ENCODE measurements around the gene DLL3.

Gene DLL3

DNA sequence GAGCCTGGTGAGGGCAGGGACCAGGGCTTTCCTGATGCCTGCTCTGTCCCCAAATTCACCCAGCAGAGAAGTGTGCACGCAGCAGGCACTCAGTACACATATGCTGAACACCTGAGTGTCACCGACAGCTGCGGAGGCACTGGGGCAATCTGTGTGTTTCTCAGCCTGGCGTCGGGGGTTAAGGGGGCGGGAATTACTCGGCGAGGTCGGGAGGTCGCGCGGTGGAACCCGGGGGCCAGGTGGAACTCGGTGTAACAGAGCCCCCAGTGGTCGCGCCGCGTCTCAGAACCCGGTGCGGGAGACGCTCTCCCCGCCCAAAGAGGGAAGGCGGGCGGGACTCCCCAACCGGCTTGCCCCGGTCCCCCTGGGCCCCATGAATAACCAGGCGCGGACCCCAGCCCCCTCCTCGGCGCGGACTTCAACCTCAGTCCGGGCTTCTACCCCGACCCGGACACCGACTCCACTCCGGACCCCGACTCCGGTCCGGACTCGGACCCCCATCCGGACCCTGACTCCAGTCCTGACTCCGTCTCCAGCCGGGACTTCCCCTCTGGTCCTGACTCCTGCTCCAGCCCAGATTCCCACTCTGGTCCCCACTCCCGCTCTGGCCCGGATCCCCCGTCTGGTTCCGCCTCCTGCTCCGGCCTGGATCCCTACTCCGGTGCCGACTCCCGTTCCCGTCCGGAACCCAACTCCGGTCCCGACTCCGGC, 16.2 kb downstream of the DLL3 start, which contains the start of gene SELENOV (continued):
- TF ChIP-seq ZNF792 (tag by site-specific recombination; IDR thresholded peaks at IDR 0.05) (no peak), HOXA7 (CRISPR knock-in tag; IDR thresholded peaks at IDR 0.05; ENCODE audit: borderline replicate concordance) (no peak), SCRT1 (tag by site-specific recombination; IDR thresholded peaks at IDR 0.05; ENCODE audit: borderline replicate concordance) (no peak), WT1 (tag by site-specific recombination; IDR thresholded peaks at IDR 0.05) (0 out of 2 replicates have a peak, but pooled peaks have one; percentile 16), ZNF324 (tag by site-specific recombination; IDR thresholded peaks at IDR 0.05) (0 out of 2 replicates have a peak, but pooled peaks have one; percentile 46), ZNF768 (tag by site-specific recombination; IDR thresholded peaks at IDR 0.05) (no peak; the same call in 1 of the 2 replicates), ZNF266 (tag by site-specific recombination; IDR thresholded peaks at IDR 0.05; ENCODE audit: low read depth) (no peak), ZFP41 (tag by site-specific recombination; IDR thresholded peaks at IDR 0.05; ENCODE audit: borderline replicate concordance) (no peak), ZNF555 (tag by site-specific recombination; conservative IDR thresholded peaks at IDR 0.05) (no peak), ZNF184 (tag by site-specific recombination; IDR thresholded peaks at IDR 0.05) (no peak), ZBTB20 (tag by site-specific recombination; IDR thresholded peaks at IDR 0.05) (peak; percentile 89), ZNF214 (tag by site-specific recombination; IDR thresholded peaks at IDR 0.05; ENCODE audit: borderline replicate concordance) (no peak), GLIS1 (tag by site-specific recombination; IDR thresholded peaks at IDR 0.05) (peak; percentile 27; the same call in 1 of the 2 replicates), ZNF223 (tag by site-specific recombination; IDR thresholded peaks at IDR 0.05) (no peak), TRIM28 (IDR thresholded peaks at IDR 0.05; ENCODE audit: borderline replicate concordance, low read length) (no peak), SP7 (tag by site-specific recombination; IDR thresholded peaks at IDR 0.05) (peak; percentile 51; the same call in 1 of the 2 replicates), ZNF791 (tag by site-specific recombination; IDR thresholded peaks at IDR 0.05) (no peak), ZNF37A (tag by site-specific recombination; IDR thresholded peaks at IDR 0.05) (no peak), SALL2 (tag by site-specific recombination; IDR thresholded peaks at IDR 0.05; ENCODE audit: borderline replicate concordance) (no peak), ZNF76 (tag by site-specific recombination; IDR thresholded peaks at IDR 0.05; ENCODE audit: borderline replicate concordance, low read depth) (no peak), KLF16 (tag by site-specific recombination; IDR thresholded peaks at IDR 0.05) (peak; percentile 88), ZNF561 (tag by site-specific recombination; IDR thresholded peaks at IDR 0.05; ENCODE audit: borderline replicate concordance) (no peak), ZNF354C (tag by site-specific recombination; IDR thresholded peaks at IDR 0.05; ENCODE audit: borderline replicate concordance, low read depth) (no peak), ZNF202 (tag by site-specific recombination; IDR thresholded peaks at IDR 0.05; ENCODE audit: borderline replicate concordance) (peak; percentile 53; the same call in 1 of the 2 replicates), ZEB2 (tag by site-specific recombination; IDR thresholded peaks at IDR 0.05) (peak; percentile 68; the same call in 1 of the 2 replicates), ZNF274 (IDR thresholded peaks at IDR 0.05; ENCODE audit: low read length) (no peak), ZNF274 (tag by site-specific recombination; IDR thresholded peaks at IDR 0.05; ENCODE audit: borderline replicate concordance) (no peak), ZNF658 (tag by site-specific recombination; IDR thresholded peaks at IDR 0.05) (no peak)
- TF ChIP-seq, protein P1, sequence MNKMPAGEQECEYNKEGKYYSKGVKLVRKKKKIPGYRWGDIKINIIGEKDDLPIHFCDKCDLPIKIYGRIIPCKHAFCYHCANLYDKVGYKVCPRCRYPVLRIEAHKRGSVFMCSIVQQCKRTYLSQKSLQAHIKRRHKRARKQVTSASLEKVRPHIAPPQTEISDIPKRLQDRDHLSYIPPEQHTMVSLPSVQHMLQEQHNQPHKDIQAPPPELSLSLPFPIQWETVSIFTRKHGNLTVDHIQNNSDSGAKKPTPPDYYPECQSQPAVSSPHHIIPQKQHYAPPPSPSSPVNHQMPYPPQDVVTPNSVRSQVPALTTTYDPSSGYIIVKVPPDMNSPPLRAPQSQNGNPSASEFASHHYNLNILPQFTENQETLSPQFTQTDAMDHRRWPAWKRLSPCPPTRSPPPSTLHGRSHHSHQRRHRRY (tag by site-specific recombination; IDR thresholded peaks at IDR 0.05): 0 out of 2 replicates have a peak, but pooled peaks have one; percentile 23
- TF ChIP-seq, protein P2, sequence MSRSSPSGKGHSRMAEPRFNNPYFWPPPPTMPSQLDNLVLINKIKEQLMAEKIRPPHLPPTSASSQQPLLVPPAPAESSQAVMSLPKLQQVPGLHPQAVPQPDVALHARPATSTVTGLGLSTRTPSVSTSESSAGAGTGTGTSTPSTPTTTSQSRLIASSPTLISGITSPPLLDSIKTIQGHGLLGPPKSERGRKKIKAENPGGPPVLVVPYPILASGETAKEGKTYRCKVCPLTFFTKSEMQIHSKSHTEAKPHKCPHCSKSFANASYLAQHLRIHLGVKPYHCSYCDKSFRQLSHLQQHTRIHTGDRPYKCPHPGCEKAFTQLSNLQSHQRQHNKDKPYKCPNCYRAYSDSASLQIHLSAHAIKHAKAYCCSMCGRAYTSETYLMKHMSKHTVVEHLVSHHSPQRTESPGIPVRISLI (tag by site-specific recombination; IDR thresholded peaks at IDR 0.05): no peak
- TF ChIP-seq, protein P3, sequence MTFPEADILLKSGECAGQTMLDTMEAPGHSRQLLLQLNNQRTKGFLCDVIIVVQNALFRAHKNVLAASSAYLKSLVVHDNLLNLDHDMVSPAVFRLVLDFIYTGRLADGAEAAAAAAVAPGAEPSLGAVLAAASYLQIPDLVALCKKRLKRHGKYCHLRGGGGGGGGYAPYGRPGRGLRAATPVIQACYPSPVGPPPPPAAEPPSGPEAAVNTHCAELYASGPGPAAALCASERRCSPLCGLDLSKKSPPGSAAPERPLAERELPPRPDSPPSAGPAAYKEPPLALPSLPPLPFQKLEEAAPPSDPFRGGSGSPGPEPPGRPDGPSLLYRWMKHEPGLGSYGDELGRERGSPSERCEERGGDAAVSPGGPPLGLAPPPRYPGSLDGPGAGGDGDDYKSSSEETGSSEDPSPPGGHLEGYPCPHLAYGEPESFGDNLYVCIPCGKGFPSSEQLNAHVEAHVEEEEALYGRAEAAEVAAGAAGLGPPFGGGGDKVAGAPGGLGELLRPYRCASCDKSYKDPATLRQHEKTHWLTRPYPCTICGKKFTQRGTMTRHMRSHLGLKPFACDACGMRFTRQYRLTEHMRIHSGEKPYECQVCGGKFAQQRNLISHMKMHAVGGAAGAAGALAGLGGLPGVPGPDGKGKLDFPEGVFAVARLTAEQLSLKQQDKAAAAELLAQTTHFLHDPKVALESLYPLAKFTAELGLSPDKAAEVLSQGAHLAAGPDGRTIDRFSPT (tag by site-specific recombination; IDR thresholded peaks at IDR 0.05): 0 out of 2 replicates have a peak, but pooled peaks have one; percentile 8
- TF ChIP-seq, protein P4, sequence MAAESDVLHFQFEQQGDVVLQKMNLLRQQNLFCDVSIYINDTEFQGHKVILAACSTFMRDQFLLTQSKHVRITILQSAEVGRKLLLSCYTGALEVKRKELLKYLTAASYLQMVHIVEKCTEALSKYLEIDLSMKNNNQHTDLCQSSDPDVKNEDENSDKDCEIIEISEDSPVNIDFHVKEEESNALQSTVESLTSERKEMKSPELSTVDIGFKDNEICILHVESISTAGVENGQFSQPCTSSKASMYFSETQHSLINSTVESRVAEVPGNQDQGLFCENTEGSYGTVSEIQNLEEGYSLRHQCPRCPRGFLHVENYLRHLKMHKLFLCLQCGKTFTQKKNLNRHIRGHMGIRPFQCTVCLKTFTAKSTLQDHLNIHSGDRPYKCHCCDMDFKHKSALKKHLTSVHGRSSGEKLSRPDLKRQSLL (tag by site-specific recombination; IDR thresholded peaks at IDR 0.05): peak; percentile 55; the same call in 1 of the 2 replicates
